C1 segment of cervical spinal cord (tissue), 14 donors: ENCODE data around the gene HOXC10.
A peak's percentile ranks its signal among the peaks of the same experiment; 100 is the strongest.

Experiments used
- DNase-seq, 14 donors: peaks; one replicate each; lab custom pipeline; 2025; lab: John Stamatoyannopoulos, UW

The HOXC10 gene

DNA sequence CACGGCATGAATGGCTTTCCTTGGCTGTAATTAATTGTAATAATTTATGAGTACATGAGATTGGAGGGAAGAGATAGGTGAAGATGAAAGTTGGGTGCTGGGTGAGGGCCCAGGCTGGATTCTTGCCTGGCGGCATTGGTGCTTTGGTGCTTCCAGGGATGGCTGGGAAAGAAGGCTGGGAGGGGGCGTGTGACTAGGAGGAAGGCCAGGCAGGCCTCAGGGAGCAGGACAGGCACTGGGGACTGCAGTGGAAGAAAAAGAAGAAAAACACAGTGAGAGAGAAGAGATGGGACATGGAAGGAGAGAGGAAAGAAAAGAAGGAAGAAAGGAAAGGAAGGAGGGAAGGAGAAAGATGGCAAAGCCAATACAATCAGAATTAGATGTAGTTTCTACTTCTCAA lies 18.7 kb downstream of the HOXC10 start:
- DNase-seq = no peak

DNA sequence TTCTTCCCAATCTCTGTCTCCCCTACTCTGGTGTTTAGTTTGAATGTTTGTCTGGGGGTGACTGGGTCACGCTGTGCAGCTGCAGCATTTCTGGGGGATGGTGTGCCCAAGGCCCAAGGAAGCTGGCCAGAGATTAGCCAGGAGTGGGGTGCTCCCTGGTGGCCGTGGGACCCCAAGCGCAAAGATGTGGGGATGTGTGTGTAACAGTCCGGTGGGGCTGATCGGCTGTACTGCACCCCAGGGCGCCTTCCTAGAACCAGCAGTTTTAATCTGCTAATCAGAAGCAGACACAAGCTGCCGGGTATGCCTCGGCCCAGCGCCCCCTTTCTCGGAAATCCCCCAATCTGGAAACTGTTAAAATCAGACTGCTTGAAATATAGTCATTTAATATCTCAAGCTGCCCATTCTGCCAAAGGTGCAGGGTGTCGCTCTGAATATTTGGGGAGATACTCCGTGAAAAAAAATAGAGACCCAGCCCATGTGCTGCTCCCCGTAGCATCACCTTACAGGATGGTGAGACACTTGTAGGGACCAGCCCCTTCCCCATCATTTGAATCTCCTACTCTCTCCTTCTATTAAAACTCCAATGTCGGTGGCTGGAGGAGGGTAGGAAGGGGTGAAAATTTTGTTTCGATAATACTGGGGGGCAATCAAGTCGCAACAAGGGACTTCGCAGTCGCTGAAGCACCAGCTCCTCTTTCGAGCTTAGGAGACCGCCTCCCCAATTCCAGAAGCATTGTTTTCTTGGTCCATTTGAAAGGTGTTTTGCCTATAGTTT lies 19.3 kb downstream of the HOXC10 start:
- DNase-seq = no peak

DNA sequence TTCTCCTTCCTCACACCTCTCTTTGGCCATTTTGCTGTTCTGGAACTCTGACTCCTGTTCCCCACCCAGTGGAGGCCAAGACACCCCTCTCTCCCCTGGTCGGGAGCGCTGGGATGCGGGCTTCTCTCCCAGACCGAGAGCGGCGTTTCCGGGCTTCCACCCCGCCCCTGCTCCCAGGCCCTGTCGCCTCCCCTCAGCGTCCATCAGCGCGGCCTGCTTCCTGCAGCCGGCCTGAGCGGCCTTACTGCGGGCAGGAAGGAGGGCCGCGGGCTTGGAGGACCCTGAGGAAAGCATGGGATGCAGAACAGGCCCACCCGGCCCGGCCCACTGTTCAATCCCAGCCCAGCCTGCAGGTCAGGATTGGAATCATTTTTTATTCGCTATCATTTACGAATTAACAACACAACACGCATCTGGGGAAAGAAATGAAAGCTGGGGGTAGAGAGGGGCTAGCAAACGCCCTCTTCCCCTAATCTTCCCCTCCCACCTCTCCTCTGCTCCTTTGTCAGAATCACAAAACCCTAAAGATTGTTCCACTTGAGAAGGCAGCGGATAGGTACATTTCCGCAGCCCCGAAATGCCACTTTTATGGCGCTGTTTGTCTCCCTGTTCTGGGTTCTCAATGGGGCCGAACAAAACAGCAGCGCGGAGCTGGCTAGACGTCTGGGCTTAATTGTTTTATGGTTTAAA lies 20.0 kb downstream of the HOXC10 start:
- no peak for DNase-seq

DNA sequence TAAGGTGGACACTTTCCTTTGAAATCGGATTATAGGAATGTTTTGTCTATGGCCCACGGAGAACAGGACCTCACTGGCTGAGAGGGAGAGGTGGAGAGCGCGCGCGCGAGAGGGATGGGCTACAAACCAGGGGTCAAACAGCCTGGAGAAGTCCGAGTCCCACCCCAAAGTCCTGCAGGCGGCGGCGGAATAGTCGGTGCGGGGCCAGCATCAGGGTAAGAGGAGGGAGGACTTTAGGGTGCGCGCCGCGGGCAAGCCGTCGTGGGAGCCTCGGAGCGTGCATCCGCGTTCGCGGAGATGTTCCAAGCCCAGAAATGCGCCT lies 20.5 kb downstream of the HOXC10 start:
- DNase-seq = no peak

DNA sequence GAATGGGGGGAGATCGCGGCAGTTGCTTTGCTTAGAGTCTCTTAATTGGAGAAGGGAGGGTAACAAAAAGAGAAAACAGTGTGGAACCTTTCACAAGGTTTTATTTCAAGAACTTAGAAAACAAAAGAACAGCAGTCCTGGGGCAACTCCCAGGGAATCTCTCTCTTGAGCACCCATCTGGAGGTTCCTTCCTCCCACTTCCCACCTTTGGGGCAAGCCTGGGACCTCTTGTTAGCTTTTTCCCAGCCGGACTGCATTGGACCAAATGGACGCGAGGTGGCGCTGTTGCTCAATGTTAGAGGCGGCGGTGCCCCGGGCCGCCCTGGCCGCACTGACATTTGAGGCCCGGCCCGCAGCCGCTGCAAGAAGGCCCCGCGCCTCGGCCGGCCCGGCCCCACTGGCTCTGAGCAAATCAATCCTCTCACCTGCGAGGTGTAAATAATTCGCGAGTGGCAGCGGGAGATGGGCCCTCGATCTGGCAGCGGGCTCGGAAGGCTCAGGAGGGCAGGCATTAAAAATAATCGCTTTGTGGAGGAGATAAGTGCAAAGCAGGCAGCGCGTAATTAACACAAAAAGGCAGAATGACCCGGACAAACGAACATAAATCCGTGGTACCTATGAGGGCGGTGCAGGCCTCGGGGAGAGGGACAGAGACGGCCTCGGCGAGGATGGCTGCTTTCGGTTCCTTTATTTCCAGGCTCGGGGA lies 21.1 kb downstream of the HOXC10 start:
- DNase-seq = peak in 13 of 14 donors; percentile 7 to 82 (median 56)

DNA sequence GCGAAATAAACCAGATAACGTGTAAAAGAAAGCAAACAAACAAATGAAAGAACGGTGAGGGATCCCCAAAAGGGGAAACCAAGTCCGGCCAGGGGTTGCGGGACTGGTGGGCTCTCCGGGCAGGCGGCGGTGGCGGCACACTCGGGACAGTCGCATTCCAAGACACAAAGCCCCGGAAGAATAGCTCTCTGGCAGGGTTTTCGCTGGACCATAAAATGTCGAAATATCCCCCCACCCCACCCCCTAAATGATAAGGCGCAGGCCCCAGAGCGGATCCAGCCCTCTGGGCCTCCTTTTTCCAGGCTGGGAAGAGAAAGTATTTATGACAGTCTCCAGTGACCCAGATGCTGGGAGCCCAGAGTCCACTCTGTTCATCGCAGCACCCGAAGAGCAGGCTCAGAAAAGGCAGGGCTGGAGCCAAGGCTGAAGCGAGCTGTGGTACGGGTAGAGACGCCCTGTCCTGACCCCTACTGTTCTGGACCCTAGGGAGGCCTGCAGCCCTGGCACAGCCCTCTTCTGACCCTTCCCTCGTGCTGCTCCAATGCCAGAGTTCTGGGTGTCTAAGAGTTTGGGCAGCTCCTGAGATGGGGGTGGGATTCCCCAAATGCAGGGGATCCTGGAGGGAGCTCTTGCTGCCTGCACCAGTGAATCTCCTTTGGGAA lies 21.7 kb downstream of the HOXC10 start:
- DNase-seq = no peak

DNA sequence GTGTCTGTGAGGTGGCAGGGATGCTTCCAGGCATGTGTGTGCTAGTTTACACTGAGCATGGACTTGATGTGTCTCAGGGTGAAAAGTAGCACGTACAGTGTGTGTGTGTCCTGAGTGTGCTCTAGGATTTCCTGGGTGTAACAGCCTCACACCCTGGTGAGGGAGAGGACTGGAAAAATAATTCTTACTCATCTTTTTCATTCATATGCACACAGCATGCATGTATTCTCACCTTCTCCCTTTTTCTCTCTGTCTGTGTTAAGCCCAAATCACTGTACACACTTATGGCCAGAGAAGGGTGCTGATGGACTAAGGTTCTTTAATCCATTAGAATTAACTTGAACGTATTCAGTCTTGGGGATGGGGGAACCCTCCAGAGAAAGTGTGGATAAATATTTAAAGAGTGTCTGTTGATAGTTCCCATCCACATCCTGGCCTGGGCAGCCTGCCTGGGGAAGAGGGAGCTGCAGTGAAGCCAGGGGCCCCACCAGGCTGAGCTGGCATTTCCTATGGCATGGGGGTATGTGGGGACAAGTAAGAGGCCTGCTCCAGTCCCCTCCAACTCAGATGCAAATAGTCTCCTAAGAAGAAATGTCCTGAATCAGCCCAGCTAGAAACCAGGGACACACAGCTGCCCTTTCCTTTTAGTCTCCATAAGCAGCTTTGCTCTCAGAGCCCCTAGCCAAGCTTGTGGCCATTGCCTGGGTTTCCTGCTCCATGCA lies 22.8 kb downstream of the HOXC10 start:
- DNase-seq = no peak

DNA sequence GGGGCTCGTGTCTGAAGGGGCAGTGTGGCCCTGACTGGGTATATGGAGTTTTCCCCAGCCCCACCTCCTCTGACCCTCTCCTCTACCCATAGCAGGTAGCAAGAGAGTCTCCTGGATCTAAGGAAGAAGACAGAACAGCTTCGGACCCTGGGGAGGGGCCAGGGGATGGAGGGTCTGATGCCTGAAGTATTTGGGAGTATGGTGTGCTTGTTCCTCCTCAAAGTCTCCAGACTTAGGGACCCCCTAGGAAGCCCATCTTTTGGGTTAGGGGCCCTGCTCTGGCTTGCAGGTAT lies 23.3 kb downstream of the HOXC10 start:
- DNase-seq = no peak

DNA sequence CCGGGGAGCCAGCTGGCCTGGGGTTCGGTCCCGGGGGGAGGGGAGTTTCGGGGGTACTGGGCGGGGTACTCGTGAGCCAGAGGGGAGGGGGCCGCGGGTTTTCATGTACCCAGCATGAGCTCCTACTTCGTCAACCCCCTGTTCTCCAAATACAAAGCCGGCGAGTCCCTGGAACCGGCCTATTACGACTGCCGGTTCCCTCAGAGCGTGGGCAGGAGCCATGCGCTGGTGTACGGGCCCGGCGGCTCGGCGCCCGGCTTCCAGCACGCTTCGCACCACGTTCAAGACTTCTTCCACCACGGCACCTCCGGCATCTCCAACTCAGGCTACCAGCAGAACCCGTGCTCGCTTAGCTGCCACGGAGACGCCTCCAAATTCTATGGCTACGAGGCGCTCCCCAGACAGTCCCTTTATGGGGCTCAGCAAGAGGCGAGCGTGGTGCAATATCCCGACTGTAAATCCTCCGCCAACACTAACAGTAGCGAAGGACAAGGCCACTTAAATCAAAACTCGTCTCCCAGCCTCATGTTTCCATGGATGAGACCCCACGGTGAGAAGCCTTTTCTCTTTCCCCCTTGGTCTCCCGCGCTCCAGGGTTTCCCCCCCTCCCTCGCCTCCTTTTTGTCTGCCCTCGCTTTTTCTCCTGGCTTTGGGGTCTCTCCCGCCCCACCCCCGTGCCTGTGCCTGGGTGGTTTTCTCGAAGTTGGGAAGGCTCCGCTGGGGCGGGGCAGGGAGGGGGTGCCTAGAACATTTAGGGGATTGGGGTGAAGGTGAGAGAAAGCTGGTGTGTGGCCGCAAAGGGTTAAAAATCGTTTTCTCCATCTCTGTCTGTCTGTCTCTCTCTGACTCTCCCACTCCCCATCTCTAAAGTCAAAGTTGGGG lies 24.5 kb downstream of the HOXC10 start:
- no peak for DNase-seq

DNA sequence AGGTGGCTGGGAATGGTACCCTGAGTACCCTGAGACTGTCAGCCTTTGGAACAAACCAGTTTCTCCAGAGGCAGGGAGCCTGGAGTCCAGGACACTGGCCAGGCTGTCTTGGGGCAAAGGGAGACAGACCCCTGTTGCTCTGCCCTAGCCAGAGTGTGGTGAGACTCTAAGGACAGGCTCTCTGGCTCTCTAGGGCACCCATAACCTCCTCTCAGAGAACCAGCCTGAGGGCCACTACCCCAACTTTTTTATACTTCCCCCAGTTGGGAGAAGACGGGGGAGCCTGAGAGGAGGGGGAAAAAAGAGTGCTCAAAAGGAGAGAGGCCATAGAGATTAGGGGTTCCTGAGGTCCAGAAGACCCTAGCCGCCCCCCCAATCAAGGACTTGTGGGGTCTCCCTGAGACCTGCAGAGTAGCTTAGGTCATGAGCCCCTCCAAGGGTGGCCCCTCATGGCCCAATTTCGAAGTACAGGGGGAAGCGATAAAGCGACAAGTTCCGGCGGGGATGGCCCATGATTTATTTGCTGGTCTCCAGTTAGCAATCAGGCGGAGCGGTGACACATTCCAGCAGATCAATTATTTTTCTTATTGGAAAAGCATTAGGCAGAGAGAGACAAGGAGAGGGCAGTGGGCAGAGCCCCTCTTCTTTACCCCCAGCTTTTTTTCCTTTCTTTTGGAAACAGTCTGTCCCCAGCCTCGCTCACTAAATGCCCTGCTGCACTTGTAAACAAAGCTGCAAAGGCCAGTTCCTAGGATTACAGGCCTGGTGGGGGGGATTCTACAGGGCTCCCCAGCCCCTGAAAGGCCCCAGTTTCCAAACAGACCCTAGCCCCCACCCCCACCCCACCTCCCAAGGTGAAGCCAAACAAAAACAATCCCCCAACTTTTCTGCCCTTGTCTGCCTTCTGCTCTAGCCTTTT lies 25.4 kb downstream of the HOXC10 start:
- no peak for DNase-seq

DNA sequence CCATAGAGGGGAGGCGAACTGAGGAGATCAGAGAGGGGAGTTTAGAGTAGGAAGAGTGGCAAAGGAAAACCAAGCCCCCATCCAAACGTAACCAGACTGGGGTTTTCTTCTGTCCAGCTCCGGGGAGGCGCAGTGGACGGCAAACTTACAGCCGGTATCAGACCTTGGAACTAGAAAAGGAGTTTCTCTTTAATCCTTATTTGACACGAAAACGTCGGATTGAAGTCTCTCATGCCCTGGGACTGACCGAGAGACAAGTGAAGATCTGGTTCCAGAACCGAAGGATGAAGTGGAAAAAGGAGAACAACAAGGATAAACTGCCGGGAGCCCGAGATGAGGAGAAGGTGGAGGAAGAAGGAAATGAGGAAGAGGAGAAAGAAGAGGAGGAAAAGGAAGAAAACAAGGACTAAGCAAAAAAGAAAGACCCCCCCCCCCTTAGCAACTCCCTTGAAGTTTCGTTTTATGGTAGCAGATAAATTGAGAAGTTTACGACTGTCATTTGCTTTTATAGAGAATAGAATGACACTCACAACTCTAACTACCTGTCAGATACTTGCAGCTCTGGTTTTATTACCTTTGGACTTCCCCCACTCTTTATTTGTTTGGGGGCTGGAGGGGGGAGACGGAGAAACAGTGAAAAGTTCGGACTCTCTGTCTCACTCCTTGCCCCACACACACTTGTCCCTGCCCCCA lies 26.2 kb downstream of the HOXC10 start:
- no peak for DNase-seq

DNA sequence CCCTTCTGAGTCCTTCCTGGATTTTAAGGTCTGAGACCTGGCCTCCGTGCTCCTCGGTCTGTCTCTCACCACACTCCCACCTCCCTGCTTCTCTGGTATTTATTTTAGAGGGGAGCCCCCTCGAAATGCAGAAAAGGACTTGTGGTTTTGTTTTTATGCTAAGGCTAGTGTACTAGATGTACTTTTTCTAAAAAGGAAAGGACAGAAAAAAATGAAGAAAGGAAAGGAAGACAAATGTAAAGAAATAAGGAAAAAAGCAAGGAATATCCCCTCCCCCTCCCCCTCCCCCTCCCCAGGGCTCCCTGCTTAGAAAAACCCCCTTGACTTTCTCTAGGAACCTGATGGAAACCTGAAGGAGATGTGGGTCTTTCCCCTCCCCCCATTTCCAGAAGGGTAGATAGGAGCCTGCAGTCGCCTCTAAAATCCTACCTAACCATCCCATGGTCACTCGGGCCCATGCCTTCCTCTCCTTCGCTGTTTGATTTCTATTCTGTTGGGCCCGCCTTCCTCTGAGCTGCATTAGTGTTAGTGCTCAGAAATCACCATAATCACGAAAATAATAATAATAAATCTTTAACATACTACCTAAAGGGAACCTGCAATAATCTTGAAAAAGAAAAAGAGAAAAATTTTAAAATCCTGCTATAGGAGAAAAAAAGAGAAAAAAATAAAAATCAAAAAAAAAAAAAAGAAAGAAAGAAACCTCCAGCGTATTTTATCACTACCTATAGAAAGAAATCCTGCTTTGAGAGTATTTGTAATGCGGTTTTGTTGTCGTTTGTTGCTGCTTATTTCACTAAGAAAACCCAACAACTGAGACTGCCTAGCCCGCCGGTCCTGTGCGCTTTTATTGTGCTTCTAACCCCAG lies 27.0 kb downstream of the HOXC10 start:
- DNase-seq = no peak

DNA sequence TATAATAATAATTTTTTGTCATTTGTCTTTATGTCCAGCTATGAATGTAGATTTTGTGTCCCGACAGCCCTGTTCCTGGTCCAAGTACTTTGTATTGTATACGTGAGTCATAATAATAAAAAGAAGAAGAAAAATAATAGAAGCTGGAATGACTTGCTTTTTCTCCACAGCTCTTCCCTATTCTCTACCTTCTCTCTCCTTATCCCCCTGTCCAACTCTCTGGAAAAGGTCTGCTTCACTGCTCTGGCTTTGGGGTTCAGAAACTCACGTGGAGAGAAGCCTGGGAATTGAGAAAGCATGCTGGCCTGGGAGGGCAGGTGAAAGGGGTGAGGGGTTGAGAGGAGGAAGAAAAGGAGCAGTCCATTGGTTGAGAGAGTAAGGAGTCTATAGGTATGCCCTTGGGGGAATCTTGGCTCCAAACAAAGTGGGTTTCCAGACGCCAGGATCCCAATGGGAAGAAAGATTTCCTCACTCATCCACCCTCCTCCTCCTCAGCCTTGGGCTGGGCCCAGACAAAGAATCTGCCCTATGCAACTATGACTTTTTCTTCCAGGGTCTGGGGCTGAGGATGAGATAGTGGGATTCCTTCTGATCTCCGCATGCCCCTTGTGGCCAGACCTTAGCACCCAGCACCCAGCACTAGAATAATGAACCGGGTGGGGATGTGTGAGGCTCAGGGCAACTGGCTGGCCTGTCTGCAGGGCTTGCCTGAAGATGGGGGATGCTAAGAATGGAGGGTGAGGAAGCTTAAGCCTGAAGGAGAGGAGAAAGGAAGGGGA lies 27.9 kb downstream of the HOXC10 start:
- no peak for DNase-seq

DNA sequence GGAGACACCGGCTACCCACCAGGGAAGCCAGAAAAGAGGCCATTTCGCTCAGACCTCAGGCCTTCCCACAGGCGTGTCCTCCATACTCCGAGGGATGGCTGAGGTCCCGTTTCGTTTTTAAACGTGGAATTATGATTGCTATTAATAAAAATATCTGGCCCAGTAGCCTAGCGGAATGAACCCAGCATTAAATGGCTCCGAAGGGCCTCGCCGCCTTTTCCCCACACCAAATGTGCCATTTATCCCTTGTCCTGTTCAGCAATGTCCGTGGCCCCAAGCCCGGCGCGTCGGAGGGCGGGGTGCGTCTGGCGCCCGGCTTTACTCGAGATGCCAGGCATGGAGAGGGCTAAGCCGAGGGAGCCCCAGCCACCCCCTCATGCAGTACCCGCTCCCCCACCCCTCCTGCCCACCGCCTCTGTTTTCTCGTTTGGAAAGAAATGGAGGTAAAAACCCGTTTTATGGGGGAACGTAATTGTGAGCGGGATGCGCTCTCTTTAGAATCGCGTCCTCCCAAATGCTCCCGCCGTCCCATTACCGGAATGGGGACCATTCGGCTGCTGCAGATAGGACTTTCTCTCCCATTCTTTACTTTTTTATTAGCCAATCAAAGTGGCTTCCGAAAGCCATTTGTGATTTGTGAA lies 29.6 kb downstream of the HOXC10 start:
- DNase-seq = no peak

DNA sequence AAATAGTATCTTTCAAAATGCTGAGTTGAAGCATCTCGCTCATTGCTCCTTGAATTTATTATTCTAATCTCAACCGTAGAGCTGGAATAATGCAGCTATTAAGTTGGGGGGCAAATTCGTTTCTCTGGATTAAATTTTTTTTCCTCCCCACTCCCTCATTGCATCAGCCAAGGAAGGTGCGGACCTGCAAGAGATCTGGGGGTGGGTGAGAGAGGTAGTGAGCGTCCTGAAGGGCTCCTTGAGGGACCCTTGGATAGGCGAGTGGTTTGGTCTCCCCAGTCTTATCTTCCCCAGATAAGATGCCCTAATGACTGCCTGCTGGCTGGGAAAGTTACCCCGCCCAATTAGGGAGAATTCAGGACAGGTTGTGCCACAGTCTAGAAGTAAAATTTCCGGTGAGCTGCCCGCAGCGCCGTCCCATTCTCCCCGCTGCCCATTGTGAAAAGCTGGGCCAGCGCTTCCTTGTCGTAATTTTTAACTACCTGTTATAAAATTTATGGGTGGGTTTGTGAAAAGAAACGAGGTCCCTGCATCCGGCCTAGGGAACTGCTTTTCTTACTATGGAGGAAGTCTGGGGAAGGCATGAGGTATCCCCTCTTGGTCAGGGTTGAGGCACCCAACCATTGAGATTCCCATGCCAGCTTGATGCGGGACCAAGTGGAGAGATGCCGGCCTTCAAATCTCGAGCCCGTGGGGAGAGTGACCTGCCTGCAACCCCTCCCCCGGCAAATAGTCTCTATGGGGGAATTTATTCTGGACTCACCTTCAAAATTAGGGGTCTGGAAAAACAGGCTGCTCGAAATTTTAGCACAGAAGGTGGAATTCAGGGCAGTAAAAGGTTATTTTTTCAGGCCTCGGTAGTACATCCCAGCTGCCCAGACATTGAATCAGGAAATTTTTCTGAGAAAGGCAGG lies 30.3 kb downstream of the HOXC10 start:
- DNase-seq = no peak

DNA sequence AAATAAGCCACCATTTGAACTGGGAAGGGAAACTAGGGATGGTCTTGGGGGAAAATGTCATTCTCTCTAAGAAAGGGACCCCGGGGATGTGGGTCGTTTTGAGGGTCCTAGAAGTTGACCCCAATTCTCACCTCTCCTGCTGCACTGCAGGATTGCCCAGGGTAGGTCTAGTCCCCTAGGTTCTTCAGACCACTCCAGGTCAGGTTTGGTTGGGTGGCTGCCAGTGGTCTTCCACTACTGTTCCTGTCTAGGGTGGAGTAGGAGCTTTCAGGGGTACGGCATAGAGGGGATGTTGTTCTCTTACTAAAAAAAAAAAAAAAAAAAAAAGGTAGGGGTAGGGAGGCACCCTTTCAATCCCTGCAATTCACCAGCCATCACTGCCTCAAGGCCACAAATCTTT lies 31.1 kb downstream of the HOXC10 start:
- DNase-seq = no peak
